Trophoblast cell (in vitro differentiated cells and primary cell): Measurements from ENCODE around the gene CCDC83.
A peak's percentile ranks its signal among the peaks of the same experiment; 100 is the strongest.

Source experiments
- DNase-seq, 2 donors: peaks; one replicate each; pipeline ENCODE4 v3.0.0-alpha.2; 2016
- H2AFZ ChIP-seq: 2 replicates; pipeline ENCODE4 v1.6.1; 2013; ENCODE audit warnings: low read length, moderate library complexity, mild to moderate bottlenecking; ENCODE audit not compliant: insufficient read depth, poor library complexity
- H2AK5ac ChIP-seq: 2 replicates; pipeline ENCODE4 v1.6.1; 2013; ENCODE audit warnings: mild to moderate bottlenecking, low read length
- H2BK120ac ChIP-seq: 2 replicates; pipeline ENCODE4 v1.6.1; 2013; ENCODE audit warnings: low read length, mild to moderate bottlenecking, moderate library complexity; ENCODE audit not compliant: insufficient read depth, poor library complexity
- H2BK12ac ChIP-seq: 2 replicates; pipeline ENCODE4 v1.6.1; 2013; ENCODE audit warnings: mild to moderate bottlenecking, low read length, moderate library complexity
- H2BK5ac ChIP-seq: 2 replicates; pipeline ENCODE4 v1.6.1; 2013; ENCODE audit warnings: low read length, low read depth, moderate library complexity, mild to moderate bottlenecking; ENCODE audit not compliant: poor library complexity
- H3K14ac ChIP-seq: 2 replicates; pipeline ENCODE4 v1.6.1; 2013; ENCODE audit warnings: mild to moderate bottlenecking, low read length
- H3K18ac ChIP-seq: 2 replicates; pipeline ENCODE4 v1.6.1; 2013; ENCODE audit warnings: mild to moderate bottlenecking, low read length
- H3K23ac ChIP-seq: 2 replicates; pipeline ENCODE4 v1.6.1; 2013; ENCODE audit warnings: low read length
- H3K27ac ChIP-seq: 2 replicates; pipeline ENCODE4 v1.5.1; 2013; ENCODE audit warnings: low read depth, mild to moderate bottlenecking, inconsistent platforms, low read length, moderate library complexity
- H3K27me3 ChIP-seq: 2 replicates; pipeline ENCODE4 v1.6.1; 2013; ENCODE audit warnings: inconsistent platforms, mild to moderate bottlenecking, low read length, moderate library complexity; ENCODE audit not compliant: insufficient read depth
- H3K36me3 ChIP-seq, 2 experiments: 1 replicate in 1 of 2; 2 replicates in 1 of 2; pipeline ENCODE4 v1.6.1; 2013; ENCODE audit warnings: low read length in 2 of 2, mild to moderate bottlenecking in 2 of 2, moderate library complexity in 1 of 2; ENCODE audit not compliant: insufficient read depth in 2 of 2, control insufficient read depth in 1 of 2
- H3K4ac ChIP-seq: 2 replicates; pipeline ENCODE4 v1.6.1; 2013; ENCODE audit warnings: low read depth, mild to moderate bottlenecking, low read length, moderate library complexity
- H3K4me1 ChIP-seq, 2 experiments: 1 replicate in 1 of 2; 2 replicates in 1 of 2; pipeline ENCODE4 v1.6.1; 2013; ENCODE audit warnings: low read length in 2 of 2, mild to moderate bottlenecking in 2 of 2, moderate library complexity in 1 of 2; ENCODE audit not compliant: insufficient read depth in 2 of 2, control insufficient read depth in 1 of 2
- H3K4me2 ChIP-seq: 2 replicates; pipeline ENCODE4 v1.6.1; 2013; ENCODE audit warnings: inconsistent platforms, mild to moderate bottlenecking, low read length, moderate library complexity
- H3K4me3 ChIP-seq: 2 replicates; pipeline ENCODE4 v1.5.1; 2013; ENCODE audit warnings: mild to moderate bottlenecking, low read depth, low read length, inconsistent platforms
- H3K79me1 ChIP-seq: one replicate; pipeline ENCODE4 v1.6.1; 2013; ENCODE audit warnings: low read length
- H3K79me2 ChIP-seq: 2 replicates; pipeline ENCODE4 v1.6.1; 2013; ENCODE audit warnings: low read length, mild to moderate bottlenecking; ENCODE audit not compliant: control insufficient read depth, insufficient read depth, poor library complexity
- H3K9ac ChIP-seq: 2 replicates; pipeline ENCODE4 v1.6.1; 2013; ENCODE audit warnings: mild to moderate bottlenecking, low read length
- H3K9me3 ChIP-seq: 2 replicates; pipeline ENCODE4 v1.6.1; 2013; ENCODE audit warnings: low read depth, mild to moderate bottlenecking, control low read depth, inconsistent platforms, low read length; ENCODE audit not compliant: insufficient read depth
- H4K12ac ChIP-seq: 2 replicates; pipeline ENCODE4 v1.6.1; 2013; ENCODE audit warnings: low read depth, mild to moderate bottlenecking, low read length, moderate library complexity
- H4K8ac ChIP-seq: 2 replicates; pipeline ENCODE4 v1.6.1; 2013; ENCODE audit warnings: low read depth, mild to moderate bottlenecking, low read length, moderate library complexity
- H4K91ac ChIP-seq: one replicate; pipeline ENCODE4 v1.6.1; 2013; ENCODE audit warnings: low read depth, mild to moderate bottlenecking, low read length, moderate library complexity
- WGBS: extraction: QIAGEN DNeasy Blood & Tissue Kit; methylation state at CpG from one replicate; pipeline ENCODE4 v1.1.7; 2013; ENCODE audit warnings: missing lambda C conversion rate; ENCODE audit not compliant: insufficient read length, insufficient coverage; ENCODE audit errors: extremely low coverage; 5-methylcytosine and 5-hydroxymethylcytosine counted together

CCDC83 gene

DNA sequence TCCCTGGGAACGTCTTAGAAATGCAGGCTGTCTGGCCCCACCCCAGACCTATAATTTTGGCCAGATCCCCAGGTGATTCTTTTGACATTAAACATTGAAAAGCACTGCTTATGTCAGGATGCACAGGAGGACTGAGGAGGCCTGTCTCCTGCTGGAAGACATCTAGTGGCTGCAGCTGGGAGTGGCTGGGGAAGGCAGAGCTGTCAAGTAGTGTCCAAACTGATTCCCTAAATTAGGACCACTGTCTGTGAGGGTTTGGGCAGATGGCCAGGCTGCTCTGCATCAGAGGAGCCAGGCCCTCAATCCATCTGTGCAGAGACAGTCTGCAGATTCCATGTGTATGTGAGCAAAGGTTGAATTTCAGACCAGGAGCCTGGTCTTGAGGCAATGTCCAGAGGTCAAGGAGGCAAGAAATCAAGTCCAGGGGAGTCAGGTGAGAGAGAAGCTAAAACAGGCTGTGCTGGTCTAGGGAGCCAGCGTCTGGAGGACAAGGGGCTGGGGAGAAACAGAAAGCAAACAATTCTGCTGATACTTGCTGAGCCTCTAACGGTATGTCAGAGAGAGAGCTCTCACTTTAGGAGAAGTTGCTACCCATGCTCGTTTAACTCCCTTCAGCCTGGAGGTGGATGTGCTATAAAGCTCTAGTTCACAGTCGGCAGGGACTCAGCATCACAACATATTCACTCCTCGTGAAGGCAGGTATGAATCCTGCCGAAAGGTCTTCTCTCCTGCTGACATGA, 28.9 kb upstream of the CCDC83 start:
- no peak overlapping the region for H4K12ac ChIP-seq
- no peak overlapping the region for H4K91ac ChIP-seq
- H3K23ac ChIP-seq, result no peak overlapping the region
- no CpG with 5 or more reads among the region's 7 CpGs for WGBS
- H3K27me3 ChIP-seq, result no peaks in the 10 kb centered on the region
- no peak overlapping the region for H3K4ac ChIP-seq
- no peak overlapping the region for H3K14ac ChIP-seq
- H3K18ac ChIP-seq, result no peak overlapping the region
- DNase-seq, result peak in 1 of 2 donors; percentile 40
- H2AK5ac ChIP-seq, result no peak overlapping the region
- no peak overlapping the region for H3K4me2 ChIP-seq
- H2BK5ac ChIP-seq, result no peak overlapping the region
- H3K27ac ChIP-seq, result no peak overlapping the region
- H3K79me2 ChIP-seq, result no peaks in the 10 kb centered on the region
- no peaks in the 10 kb centered on the region for H3K9me3 ChIP-seq
- H2AFZ ChIP-seq, result no peak overlapping the region
- H4K8ac ChIP-seq, result no peak overlapping the region
- H3K4me1 ChIP-seq, result peaks cover 11 to 13% of the 10 kb centered on the region in 2 experiments
- H3K4me3 ChIP-seq, result no peak overlapping the region
- no peaks in the 10 kb centered on the region for H3K36me3 ChIP-seq
- no peak overlapping the region for H2BK12ac ChIP-seq
- peaks cover 2% of the 10 kb centered on the region for H3K79me1 ChIP-seq
- no peak overlapping the region for H3K9ac ChIP-seq
- H2BK120ac ChIP-seq, result no peak overlapping the region

DNA sequence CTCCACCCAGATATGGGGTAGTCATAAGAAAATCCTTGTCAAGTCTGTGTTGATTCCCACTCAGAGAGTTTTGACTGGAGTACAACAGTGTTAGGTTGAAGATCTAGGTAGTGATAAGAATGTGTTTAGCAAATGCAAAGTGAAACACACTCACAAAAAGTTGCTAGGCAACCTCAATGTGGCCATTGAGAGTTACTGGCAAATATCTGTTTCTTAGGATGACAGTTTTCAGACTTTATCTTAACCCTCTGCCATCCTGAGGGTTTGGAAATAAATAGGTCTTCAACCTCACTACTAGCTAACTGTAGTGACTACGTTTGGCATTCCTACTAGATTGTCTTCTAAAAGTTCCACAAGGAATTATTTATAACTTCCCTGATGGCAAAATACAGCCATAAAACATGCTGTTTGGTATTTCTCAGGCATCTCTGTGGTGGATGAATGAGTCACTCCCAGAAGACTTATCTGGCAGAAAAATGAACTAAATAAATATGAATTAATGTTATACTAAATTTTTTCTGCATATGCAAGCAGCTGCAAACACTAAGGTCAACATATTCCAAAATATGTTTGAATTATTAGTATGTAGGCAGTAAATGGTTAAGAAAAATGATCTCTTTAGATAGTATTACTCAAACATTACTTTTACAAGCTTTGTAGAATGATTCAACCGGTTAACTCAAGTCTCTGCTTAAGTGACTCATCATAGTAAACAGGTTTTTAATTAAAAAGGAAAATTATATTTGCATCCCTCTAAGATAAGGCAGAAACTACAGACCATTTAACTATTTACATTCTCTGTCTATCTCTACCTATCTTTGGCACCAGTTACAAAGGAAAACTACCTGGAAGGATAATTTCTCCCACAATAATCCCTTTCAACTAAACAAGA, 27.2 kb upstream of the CCDC83 start:
- Histone ChIP-seq H3K27me3 (no peaks in the 10 kb centered on the region), H2BK120ac (no peak overlapping the region), H4K91ac (no peak overlapping the region), H3K27ac (peak overlapping the region; percentile 53), H3K4me3 (no peak overlapping the region), H3K4me1 (peaks cover 11 to 13% of the 10 kb centered on the region in 2 experiments), H4K8ac (no peak overlapping the region), H3K79me2 (no peaks in the 10 kb centered on the region), H3K4me2 (peak overlapping the region; percentile 28), H3K14ac (no peak overlapping the region), H3K4ac (no peak overlapping the region), H3K23ac (no peak overlapping the region), H3K36me3 (no peaks in the 10 kb centered on the region), H4K12ac (no peak overlapping the region), H2BK5ac (no peak overlapping the region), H3K9ac (no peak overlapping the region), H2AFZ (no peak overlapping the region), H2AK5ac (no peak overlapping the region), H3K79me1 (peaks cover 2% of the 10 kb centered on the region), H2BK12ac (no peak overlapping the region), H3K18ac (no peak overlapping the region), H3K9me3 (no peaks in the 10 kb centered on the region)
- DNase-seq, result peak; percentile 21 to 63
- no CpG with 5 or more reads among the region's 2 CpGs for WGBS

DNA sequence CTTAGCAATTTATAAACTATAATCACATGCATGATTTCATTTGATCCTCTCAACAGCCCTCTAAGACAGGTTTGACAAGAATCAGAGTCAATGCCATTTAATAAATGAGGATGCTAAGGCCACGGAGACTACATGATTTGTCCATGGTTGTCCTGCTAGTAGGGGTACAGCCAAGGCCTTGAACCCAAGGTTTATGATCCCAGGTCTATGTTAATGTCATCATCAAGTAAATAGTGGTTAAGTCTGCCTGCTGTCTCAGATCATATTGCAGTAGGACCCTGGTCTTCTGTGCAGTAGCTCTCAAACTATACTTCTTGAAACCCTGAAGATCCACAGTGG, 26.6 kb upstream of the CCDC83 start:
- H4K8ac ChIP-seq, result no peak overlapping the region
- no CpG with 5 or more reads among the region's 1 CpG for WGBS
- H3K4me1 ChIP-seq, result peaks cover 11 to 13% of the 10 kb centered on the region in 2 experiments
- no peak overlapping the region for H3K9ac ChIP-seq
- H2BK120ac ChIP-seq, result no peak overlapping the region
- peaks cover 2% of the 10 kb centered on the region for H3K79me1 ChIP-seq
- no peak overlapping the region for H2AFZ ChIP-seq
- DNase-seq, result no peak
- no peak overlapping the region for H3K4me2 ChIP-seq
- no peak overlapping the region for H3K27ac ChIP-seq
- H3K9me3 ChIP-seq, result no peaks in the 10 kb centered on the region
- no peak overlapping the region for H3K18ac ChIP-seq
- H3K79me2 ChIP-seq, result no peaks in the 10 kb centered on the region
- no peak overlapping the region for H4K12ac ChIP-seq
- H3K4me3 ChIP-seq, result no peak overlapping the region
- H3K14ac ChIP-seq, result no peak overlapping the region
- H4K91ac ChIP-seq, result no peak overlapping the region
- no peaks in the 10 kb centered on the region for H3K27me3 ChIP-seq
- no peak overlapping the region for H2AK5ac ChIP-seq
- no peak overlapping the region for H3K23ac ChIP-seq
- H2BK12ac ChIP-seq, result peak overlapping the region; percentile 77
- H3K4ac ChIP-seq, result no peak overlapping the region
- no peak overlapping the region for H2BK5ac ChIP-seq
- no peaks in the 10 kb centered on the region for H3K36me3 ChIP-seq

DNA sequence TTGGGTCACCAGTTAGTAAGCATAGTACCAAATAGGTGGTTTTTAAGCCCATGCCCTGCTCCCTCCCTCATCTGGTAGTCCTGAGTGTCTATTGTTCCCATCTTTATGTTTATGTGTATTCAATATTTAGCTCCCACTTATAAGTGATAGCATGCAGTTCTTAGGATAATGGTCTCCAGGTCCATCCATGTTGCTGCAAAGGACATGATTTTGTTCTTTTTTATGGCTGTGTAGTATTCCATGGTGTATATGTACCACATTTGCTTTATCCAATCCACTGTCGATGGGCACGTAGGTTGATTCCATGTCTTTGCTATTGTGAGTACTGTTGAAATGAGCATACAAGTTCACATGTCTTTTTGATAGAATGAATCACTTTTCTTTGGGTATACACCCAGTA, 26.0 kb upstream of the CCDC83 start:
- Histone ChIP-seq H3K9ac (no peak overlapping the region), H4K8ac (no peak overlapping the region), H3K27me3 (no peaks in the 10 kb centered on the region), H3K4me3 (no peak overlapping the region), H3K79me2 (no peaks in the 10 kb centered on the region), H3K23ac (no peak overlapping the region), H4K91ac (no peak overlapping the region), H3K27ac (no peak overlapping the region), H3K18ac (no peak overlapping the region), H3K4ac (no peak overlapping the region), H2BK5ac (no peak overlapping the region), H3K79me1 (peaks cover 2% of the 10 kb centered on the region), H2BK120ac (no peak overlapping the region), H3K36me3 (no peaks in the 10 kb centered on the region), H3K14ac (no peak overlapping the region), H3K9me3 (no peaks in the 10 kb centered on the region), H2AK5ac (no peak overlapping the region), H2BK12ac (no peak overlapping the region), H2AFZ (no peak overlapping the region), H3K4me1 (peaks cover 11 to 13% of the 10 kb centered on the region in 2 experiments), H3K4me2 (no peak overlapping the region), H4K12ac (no peak overlapping the region)
- no CpG with 5 or more reads among the region's 2 CpGs for WGBS
- DNase-seq, result no peak
